ENCODE data around the gene NRARP.

The NRARP gene

DNA sequence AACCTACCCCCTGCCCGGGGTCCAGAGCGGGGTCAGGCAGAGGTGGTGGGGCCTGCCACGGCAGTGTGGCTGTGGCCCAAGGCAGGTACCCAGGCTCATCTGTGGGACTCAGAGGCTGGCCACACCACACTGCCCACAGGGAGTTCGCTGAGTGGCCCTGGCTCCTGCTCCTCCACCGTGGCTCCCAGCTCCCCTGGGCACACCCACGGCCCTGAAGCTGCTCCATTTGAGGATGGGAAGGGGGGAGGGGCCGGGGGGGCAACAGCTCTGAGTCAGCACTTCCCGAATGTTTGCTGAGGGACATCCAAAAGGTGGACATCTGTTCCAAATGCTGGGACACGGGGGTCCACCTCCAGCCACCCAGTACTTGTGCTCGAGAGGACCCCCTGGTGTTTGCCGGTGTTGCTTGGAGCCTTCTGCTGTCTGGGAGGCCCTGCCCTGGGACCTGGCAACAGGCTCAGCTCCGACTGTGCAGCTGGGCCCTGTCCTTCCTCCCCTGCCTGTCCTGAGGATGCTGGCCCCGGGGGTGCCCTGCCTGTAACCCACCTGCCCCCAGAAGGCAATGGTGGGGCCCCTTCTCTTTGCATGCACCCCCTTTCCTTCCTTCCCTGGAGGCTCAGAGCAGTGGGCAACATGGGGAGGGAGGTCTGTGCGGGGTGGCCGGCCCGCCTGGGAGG is 2.5 kb upstream of the NRARP start (continued):
- TF ChIP-seq, protein P1, sequence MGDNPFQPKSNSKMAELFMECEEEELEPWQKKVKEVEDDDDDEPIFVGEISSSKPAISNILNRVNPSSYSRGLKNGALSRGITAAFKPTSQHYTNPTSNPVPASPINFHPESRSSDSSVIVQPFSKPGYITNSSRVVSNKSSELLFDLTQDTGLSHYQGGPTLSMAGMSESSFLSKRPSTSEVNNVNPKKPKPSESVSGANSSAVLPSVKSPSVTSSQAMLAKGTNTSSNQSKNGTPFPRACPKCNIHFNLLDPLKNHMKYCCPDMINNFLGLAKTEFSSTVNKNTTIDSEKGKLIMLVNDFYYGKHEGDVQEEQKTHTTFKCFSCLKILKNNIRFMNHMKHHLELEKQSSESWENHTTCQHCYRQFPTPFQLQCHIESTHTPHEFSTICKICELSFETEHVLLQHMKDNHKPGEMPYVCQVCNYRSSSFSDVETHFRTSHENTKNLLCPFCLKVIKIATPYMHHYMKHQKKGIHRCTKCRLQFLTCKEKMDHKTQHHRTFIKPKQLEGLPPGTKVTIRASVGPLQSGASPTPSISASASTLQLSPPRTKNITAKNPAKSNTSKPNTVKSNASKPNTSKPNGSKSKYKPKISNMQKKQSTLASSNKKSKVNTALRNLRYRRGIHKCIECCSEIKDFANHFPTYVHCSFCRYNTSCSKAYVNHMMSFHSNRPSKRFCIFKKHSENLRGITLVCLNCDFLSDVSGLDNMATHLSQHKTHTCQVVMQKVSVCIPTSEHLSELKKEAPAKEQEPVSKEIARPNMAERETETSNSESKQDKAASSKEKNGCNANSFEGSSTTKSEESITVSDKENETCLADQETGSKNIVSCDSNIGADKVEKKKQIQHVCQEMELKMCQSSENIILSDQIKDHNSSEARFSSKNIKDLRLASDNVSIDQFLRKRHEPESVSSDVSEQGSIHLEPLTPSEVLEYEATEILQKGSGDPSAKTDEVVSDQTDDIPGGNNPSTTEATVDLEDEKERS (tag by site-specific recombination; IDR thresholded peaks at IDR 0.05) = no peak
- TF ChIP-seq ZNF24 (tag by site-specific recombination; IDR thresholded peaks at IDR 0.05) (no peak), MYNN (tag by site-specific recombination; IDR thresholded peaks at IDR 0.05; ENCODE audit: borderline replicate concordance) (no peak), ZNF248 (tag by site-specific recombination; IDR thresholded peaks at IDR 0.05) (no peak), ZNF138 (tag by site-specific recombination; IDR thresholded peaks at IDR 0.05; ENCODE audit: borderline replicate concordance) (no peak), OSR2 (tag by site-specific recombination; IDR thresholded peaks at IDR 0.05) (no peak), ZNF530 (tag by site-specific recombination; IDR thresholded peaks at IDR 0.05; ENCODE audit: low read depth) (no peak), GLIS1 (tag by site-specific recombination; IDR thresholded peaks at IDR 0.05) (peak; percentile 89), ZNF501 (tag by site-specific recombination; IDR thresholded peaks at IDR 0.05) (no peak), WT1 (tag by site-specific recombination; IDR thresholded peaks at IDR 0.05) (no peak), ZNF548 (tag by site-specific recombination; IDR thresholded peaks at IDR 0.05) (no peak), ZNF133 (tag by site-specific recombination; IDR thresholded peaks at IDR 0.05) (no peak), ZNF701 (tag by site-specific recombination; IDR thresholded peaks at IDR 0.05) (no peak), SCRT1 (tag by site-specific recombination; IDR thresholded peaks at IDR 0.05; ENCODE audit: borderline replicate concordance) (no peak), ZNF214 (tag by site-specific recombination; IDR thresholded peaks at IDR 0.05; ENCODE audit: borderline replicate concordance) (no peak), SCRT2 (tag by site-specific recombination; IDR thresholded peaks at IDR 0.05) (no peak; the same call in 1 of the 2 replicates), ZNF2 (tag by site-specific recombination; IDR thresholded peaks at IDR 0.05) (no peak), ZNF146 (tag by site-specific recombination; IDR thresholded peaks at IDR 0.05) (no peak), ZNF394 (tag by site-specific recombination; IDR thresholded peaks at IDR 0.05; ENCODE audit: borderline replicate concordance) (peak; percentile 29; the same call in 1 of the 2 replicates), ZNF558 (tag by site-specific recombination; IDR thresholded peaks at IDR 0.05) (no peak), ZNF155 (tag by site-specific recombination; IDR thresholded peaks at IDR 0.05) (no peak), ZNF341 (tag by site-specific recombination; IDR thresholded peaks at IDR 0.05; ENCODE audit: low read depth) (no peak), ZNF514 (tag by site-specific recombination; IDR thresholded peaks at IDR 0.05) (no peak), ZBTB7A (tag by site-specific recombination; IDR thresholded peaks at IDR 0.05; ENCODE audit: low read depth) (peak; percentile 26; the same call in 1 of the 2 replicates), KLF10 (tag by site-specific recombination; IDR thresholded peaks at IDR 0.05) (0 out of 2 replicates have a peak, but pooled peaks have one; percentile 32), EGR2 (tag by site-specific recombination; IDR thresholded peaks at IDR 0.05; ENCODE audit: low read depth) (peak; percentile 18; the same call in 1 of the 2 replicates), HOXA7 (CRISPR knock-in tag; IDR thresholded peaks at IDR 0.05; ENCODE audit: borderline replicate concordance) (no peak)
- TF ChIP-seq, protein P2, sequence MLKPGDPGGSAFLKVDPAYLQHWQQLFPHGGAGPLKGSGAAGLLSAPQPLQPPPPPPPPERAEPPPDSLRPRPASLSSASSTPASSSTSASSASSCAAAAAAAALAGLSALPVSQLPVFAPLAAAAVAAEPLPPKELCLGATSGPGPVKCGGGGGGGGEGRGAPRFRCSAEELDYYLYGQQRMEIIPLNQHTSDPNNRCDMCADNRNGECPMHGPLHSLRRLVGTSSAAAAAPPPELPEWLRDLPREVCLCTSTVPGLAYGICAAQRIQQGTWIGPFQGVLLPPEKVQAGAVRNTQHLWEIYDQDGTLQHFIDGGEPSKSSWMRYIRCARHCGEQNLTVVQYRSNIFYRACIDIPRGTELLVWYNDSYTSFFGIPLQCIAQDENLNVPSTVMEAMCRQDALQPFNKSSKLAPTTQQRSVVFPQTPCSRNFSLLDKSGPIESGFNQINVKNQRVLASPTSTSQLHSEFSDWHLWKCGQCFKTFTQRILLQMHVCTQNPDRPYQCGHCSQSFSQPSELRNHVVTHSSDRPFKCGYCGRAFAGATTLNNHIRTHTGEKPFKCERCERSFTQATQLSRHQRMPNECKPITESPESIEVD (tag by site-specific recombination; IDR thresholded peaks at IDR 0.05) = no peak
- TF ChIP-seq, protein P3, sequence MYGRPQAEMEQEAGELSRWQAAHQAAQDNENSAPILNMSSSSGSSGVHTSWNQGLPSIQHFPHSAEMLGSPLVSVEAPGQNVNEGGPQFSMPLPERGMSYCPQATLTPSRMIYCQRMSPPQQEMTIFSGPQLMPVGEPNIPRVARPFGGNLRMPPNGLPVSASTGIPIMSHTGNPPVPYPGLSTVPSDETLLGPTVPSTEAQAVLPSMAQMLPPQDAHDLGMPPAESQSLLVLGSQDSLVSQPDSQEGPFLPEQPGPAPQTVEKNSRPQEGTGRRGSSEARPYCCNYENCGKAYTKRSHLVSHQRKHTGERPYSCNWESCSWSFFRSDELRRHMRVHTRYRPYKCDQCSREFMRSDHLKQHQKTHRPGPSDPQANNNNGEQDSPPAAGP (tag by site-specific recombination; IDR thresholded peaks at IDR 0.05) = peak; percentile 22; the same call in 1 of the 2 replicates
- TF ChIP-seq, protein P4, sequence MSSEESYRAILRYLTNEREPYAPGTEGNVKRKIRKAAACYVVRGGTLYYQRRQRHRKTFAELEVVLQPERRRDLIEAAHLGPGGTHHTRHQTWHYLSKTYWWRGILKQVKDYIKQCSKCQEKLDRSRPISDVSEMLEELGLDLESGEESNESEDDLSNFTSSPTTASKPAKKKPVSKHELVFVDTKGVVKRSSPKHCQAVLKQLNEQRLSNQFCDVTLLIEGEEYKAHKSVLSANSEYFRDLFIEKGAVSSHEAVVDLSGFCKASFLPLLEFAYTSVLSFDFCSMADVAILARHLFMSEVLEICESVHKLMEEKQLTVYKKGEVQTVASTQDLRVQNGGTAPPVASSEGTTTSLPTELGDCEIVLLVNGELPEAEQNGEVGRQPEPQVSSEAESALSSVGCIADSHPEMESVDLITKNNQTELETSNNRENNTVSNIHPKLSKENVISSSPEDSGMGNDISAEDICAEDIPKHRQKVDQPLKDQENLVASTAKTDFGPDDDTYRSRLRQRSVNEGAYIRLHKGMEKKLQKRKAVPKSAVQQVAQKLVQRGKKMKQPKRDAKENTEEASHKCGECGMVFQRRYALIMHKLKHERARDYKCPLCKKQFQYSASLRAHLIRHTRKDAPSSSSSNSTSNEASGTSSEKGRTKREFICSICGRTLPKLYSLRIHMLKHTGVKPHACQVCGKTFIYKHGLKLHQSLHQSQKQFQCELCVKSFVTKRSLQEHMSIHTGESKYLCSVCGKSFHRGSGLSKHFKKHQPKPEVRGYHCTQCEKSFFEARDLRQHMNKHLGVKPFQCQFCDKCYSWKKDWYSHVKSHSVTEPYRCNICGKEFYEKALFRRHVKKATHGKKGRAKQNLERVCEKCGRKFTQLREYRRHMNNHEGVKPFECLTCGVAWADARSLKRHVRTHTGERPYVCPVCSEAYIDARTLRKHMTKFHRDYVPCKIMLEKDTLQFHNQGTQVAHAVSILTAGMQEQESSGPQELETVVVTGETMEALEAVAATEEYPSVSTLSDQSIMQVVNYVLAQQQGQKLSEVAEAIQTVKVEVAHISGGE (tag by site-specific recombination; conservative IDR thresholded peaks at IDR 0.05; ENCODE audit: low read depth) = no peak
